Tibial artery (tissue), 4 donors: ENCODE results near the gene HRH1.

ENCODE experiments used
- DNase-seq, 2 donors: peaks; one replicate each; pipeline ENCODE4 v3.0.0-alpha.2; 2019
- H3K27ac ChIP-seq, 2 donors: fragments of 200-600 bp; sonication (generic) in 1 of 2; 1 replicate in 1 of 2; 2 replicates in 1 of 2; pipeline ENCODE4 v1.5.1; 2018 to 2019; ENCODE audit warnings: mild to moderate bottlenecking in 1 of 2
- H3K27me3 ChIP-seq, 2 donors: fragments of 200-600 bp; sonication (generic) in 1 of 2; one replicate each; pipeline versions ENCODE4 v1.5.1 to v1.6.0; 2016 to 2019
- H3K36me3 ChIP-seq, 3 donors: fragments of 200-600 bp; sonication (generic) in 2 of 3; one replicate each; pipeline ENCODE4 v1.5.1; 2016 to 2019; ENCODE audit warnings: mild to moderate bottlenecking in 2 of 3
- H3K4me1 ChIP-seq, 4 donors: fragments of 200-600 bp; sonication (generic) in 2 of 4; 1 replicate in 3 of 4; 2 replicates in 1 of 4; pipeline ENCODE4 v1.5.1; 2016 to 2019
- H3K4me3 ChIP-seq, 2 donors: fragments of 200-600 bp; sonication (generic) in 1 of 2; 1 replicate in 1 of 2; 2 replicates in 1 of 2; pipeline ENCODE4 v1.5.1; 2018 to 2019; ENCODE audit warnings: mild to moderate bottlenecking in 2 of 2
- H3K9me3 ChIP-seq, 3 donors: fragments of 200-600 bp; sonication (generic) in 1 of 3; one replicate each; pipeline ENCODE4 v1.5.1; 2016 to 2019
- intact Hi-C: fragments of 100-400 bp; cut with DNase I; formaldehyde crosslinking; loops from one replicate; pipeline ENCODE4 v1.15.0; 2023; ENCODE audit warnings: low total_unique reads
- TF ChIP-seq, protein P1 (sequence below), 2 experiments: fragments of 200-600 bp in 1 of 2; fragments of 450-650 bp in 1 of 2; IDR thresholded peaks; one replicate each; pipeline ENCODE4 v1.5.1; 2017 to 2019; ENCODE audit warnings: antibody characterized with exemption in 2 of 2, mild to moderate bottlenecking in 1 of 2, moderate library complexity in 1 of 2

HRH1 gene

GRCh38 chr3:11312166-11312565 lies 157.9 kb downstream of the HRH1 start:
- no peaks in the 10 kb centered on the region for H3K27me3 ChIP-seq
- H3K27ac ChIP-seq: no peak overlapping the region
- peaks cover 58 to 92% (median 86%) of the 10 kb centered on the region in 3 donors for H3K36me3 ChIP-seq
- TF ChIP-seq, protein P1, sequence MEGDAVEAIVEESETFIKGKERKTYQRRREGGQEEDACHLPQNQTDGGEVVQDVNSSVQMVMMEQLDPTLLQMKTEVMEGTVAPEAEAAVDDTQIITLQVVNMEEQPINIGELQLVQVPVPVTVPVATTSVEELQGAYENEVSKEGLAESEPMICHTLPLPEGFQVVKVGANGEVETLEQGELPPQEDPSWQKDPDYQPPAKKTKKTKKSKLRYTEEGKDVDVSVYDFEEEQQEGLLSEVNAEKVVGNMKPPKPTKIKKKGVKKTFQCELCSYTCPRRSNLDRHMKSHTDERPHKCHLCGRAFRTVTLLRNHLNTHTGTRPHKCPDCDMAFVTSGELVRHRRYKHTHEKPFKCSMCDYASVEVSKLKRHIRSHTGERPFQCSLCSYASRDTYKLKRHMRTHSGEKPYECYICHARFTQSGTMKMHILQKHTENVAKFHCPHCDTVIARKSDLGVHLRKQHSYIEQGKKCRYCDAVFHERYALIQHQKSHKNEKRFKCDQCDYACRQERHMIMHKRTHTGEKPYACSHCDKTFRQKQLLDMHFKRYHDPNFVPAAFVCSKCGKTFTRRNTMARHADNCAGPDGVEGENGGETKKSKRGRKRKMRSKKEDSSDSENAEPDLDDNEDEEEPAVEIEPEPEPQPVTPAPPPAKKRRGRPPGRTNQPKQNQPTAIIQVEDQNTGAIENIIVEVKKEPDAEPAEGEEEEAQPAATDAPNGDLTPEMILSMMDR (IDR thresholded peaks at IDR 0.05): no peak
- no peaks in the 10 kb centered on the region for H3K4me1 ChIP-seq
- intact Hi-C loops: no loop called here
- no peak overlapping the region for H3K4me3 ChIP-seq
- no peak for DNase-seq
- H3K9me3 ChIP-seq: no peaks in the 10 kb centered on the region
